ENCODE measurements around the gene CYTL1. TPM values are rescaled to one million over a fixed set of nuclear protein-coding genes. Genes with fewer than 3 reads are reported as not detected.

CYTL1 gene
- polyA plus RNA-seq, 2 of the 4 experiments (the other 2 are of a cell fraction), result not detected

DNA sequence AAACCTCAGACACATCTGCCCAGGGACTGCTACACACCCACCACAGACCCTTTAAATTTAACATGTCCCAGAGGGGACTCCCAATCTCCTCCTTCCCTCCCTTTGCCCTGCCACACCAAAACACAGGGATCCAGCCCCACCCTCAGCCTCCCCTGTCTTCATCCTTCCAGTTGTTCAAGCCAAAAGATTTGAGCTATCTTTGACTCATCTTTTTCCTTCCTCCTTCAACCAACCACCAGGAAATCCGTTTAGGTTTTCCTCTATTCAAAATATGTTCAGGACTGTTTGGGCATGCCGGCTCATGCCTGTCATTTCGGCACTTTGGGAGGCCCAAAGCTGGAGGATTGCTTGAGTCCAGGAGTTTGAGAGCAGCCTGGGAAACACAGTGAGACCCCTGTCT is 25.1 kb upstream of the CYTL1 start:
- no peak overlapping the region for H3K4me2 ChIP-seq
- WGBS (ENCODE audit: missing lambda C conversion rate), result 78% methylated on average over 3 of the region's 3 CpGs
- H3K9me3 ChIP-seq, result peaks cover 2% of the 10 kb centered on the region; the same call in 1 of the 3 replicates
- no peak overlapping the region for H3K4me3 ChIP-seq
- peaks cover 3% of the 10 kb centered on the region; the same call in 2 of the 3 replicates for H3K4me1 ChIP-seq
- CTCF ChIA-PET, result no interaction called here
- FAIRE-seq (no peak), DNase-seq (ENCODE audit: low read depth in 1 of 2, low spot score in 1 of 2) (no peak), ATAC-seq (no peak)
- TF ChIP-seq CEBPB (IDR thresholded peaks at IDR 0.05) (no peak), EHMT2 (IDR thresholded peaks at IDR 0.05; ENCODE audit: low read depth) (no peak), KDM1A (IDR thresholded peaks at IDR 0.05; ENCODE audit: low read depth) (no peak), CBX8 (IDR thresholded peaks at IDR 0.05) (no peak)
- TF ChIP-seq, protein P1, sequence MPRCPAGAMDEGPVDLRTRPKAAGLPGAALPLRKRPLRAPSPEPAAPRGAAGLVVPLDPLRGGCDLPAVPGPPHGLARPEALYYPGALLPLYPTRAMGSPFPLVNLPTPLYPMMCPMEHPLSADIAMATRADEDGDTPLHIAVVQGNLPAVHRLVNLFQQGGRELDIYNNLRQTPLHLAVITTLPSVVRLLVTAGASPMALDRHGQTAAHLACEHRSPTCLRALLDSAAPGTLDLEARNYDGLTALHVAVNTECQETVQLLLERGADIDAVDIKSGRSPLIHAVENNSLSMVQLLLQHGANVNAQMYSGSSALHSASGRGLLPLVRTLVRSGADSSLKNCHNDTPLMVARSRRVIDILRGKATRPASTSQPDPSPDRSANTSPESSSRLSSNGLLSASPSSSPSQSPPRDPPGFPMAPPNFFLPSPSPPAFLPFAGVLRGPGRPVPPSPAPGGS (IDR thresholded peaks at IDR 0.05), result no peak
- H3K27ac ChIP-seq, result no peak overlapping the region
- POLR2A ChIA-PET, result no interaction called here

DNA sequence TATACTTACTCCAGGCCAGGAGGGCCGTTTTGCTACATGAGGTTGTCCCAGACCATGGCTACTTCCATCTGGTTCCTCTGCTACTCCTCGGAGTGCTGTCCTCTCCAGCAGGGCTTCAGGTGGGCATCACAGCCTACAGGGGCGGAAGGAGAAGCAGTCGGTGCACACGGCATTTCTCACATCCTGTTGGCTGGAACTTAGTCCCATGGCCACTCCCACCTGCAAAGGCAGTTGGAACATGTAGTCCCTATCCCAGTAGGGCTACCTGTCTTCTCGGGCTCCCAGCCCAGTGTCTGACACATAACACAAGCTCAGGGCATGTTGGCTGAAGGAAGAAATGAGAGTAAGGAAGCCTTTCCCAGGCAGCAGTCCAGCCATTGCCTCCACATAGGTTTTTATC is 24.3 kb upstream of the CYTL1 start:
- no peak for TF ChIP-seq FOSB (CRISPR knock-in tag; IDR thresholded peaks at IDR 0.05)
- TF ChIP-seq POLR2AphosphoS2 (conservative IDR thresholded peaks at IDR 0.05; ENCODE audit: low read length), result no peak
- TF ChIP-seq EHF (CRISPR knock-in tag; IDR thresholded peaks at IDR 0.05), result no peak
- TF ChIP-seq MYC (IDR thresholded peaks at IDR 0.05; ENCODE audit: borderline replicate concordance, low read length), result no peak
- TF ChIP-seq REST (IDR thresholded peaks at IDR 0.05), result no peak
- no peak for TF ChIP-seq CEBPB (IDR thresholded peaks at IDR 0.05)
- no peak for TF ChIP-seq ESRRA (IDR thresholded peaks at IDR 0.05; ENCODE audit: borderline replicate concordance, low read length)
- no peak for TF ChIP-seq RCOR1 (IDR thresholded peaks at IDR 0.05; ENCODE audit: low read depth, low read length)
- TF ChIP-seq ZC3H11A (IDR thresholded peaks at IDR 0.05), result no peak
- TF ChIP-seq MAFK (IDR thresholded peaks at IDR 0.05; ENCODE audit: partially characterized antibody), result no peak
- TF ChIP-seq SREBF2 (IDR thresholded peaks at IDR 0.05), result no peak
- TF ChIP-seq RNF2 (IDR thresholded peaks at IDR 0.05; ENCODE audit: borderline replicate concordance, low read depth), result no peak
- no peak for TF ChIP-seq HMGXB4 (CRISPR knock-in tag; IDR thresholded peaks at IDR 0.05; ENCODE audit: borderline replicate concordance)
- no peak for TF ChIP-seq CHD4 (IDR thresholded peaks at IDR 0.05; ENCODE audit: borderline replicate concordance)
- no peak for TF ChIP-seq RAD21 (conservative IDR thresholded peaks at IDR 0.05 in 1 of 2, IDR thresholded peaks at IDR 0.05 in 1 of 2)
- TF ChIP-seq MAZ (IDR thresholded peaks at IDR 0.05; ENCODE audit: borderline replicate concordance, low read depth, low read length), result no peak
- no peak for TF ChIP-seq TP53 (CRISPR knock-in tag; IDR thresholded peaks at IDR 0.05)
- no peak for TF ChIP-seq RARB (CRISPR knock-in tag; IDR thresholded peaks at IDR 0.05)
- no peak for DNase-seq (ENCODE audit: low read depth in 1 of 2, low spot score in 1 of 2)
- POLR2A ChIA-PET, result no interaction called here
- H3K9me3 ChIP-seq, result peaks cover 2% of the 10 kb centered on the region; the same call in 1 of the 3 replicates
- H3K4me1 ChIP-seq, result peaks cover 11% of the 10 kb centered on the region
- CTCF ChIA-PET, result interaction anchor here (0.9 kb wide), 1 partner anchor 747 kb away, joined by 3 read pairs; no protein-coding TSS in a partner anchor
- WGBS (ENCODE audit: missing lambda C conversion rate), result 73% methylated on average over 6 of the region's 6 CpGs
- ATAC-seq, result no peak
- no peak for FAIRE-seq
- H3K27ac ChIP-seq, result no peak overlapping the region; a peak in 1 of 6 replicates
- no peak overlapping the region for H3K4me3 ChIP-seq
- no peak overlapping the region for H3K4me2 ChIP-seq
